Hematopoietic multipotent progenitor cell treated with erythropoietin and hydrocortisone succinate and interleukin-3 and kit ligand, for 17 days (in vitro differentiated cells): Measurements from ENCODE around the gene SMAD3.
"Not testable (repeated sequence)": the region's sequence is repeated elsewhere in the genome, so short reads cannot be mapped to it uniquely, and the experiment has no call there.

ENCODE experiments used
- DNase-seq: peaks from one replicate; pipeline ENCODE4 v3.0.0-alpha.2; 2015; ENCODE audit warnings: low spot score

SMAD3 gene

DNA sequence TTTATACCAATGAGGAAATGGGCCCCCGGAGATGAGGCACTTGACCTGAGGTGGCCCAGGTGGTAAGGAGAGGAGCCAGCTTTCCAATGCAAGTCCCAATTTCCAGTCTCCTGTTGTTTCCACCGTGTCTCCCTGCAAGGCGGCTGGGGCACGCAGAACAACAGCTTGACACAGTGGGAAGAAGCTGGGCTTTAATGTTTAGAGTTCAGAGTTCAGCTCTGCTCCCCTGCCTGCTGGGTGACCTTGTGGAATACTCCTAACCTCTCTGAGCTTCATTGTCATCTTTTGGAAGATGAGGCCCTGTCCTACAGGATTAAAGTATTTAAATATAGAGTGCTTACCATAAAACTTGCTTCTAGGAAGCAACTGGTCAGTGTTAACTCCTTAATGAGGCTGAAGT, 80.3 kb downstream of the SMAD3 start:
- DNase-seq = no peak

DNA sequence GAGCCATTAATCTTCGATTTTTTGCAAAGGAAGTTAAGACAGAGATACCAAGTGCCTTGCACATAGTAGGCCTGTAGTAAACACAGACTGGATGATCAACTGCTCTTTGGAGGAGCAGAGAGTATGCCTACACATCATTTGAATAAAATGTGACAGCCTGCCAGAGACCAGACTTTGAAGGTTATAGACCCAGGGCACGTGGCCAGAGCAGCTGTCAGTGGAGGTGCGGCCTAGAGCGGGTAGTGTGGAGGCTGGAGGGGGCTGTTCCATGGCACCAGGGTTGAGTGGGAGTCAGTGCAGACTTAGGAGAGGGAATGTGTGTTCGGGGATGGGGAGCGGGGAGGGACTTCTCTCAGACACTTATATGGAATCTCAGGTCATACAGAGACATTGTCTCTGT, 80.8 kb downstream of the SMAD3 start:
- DNase-seq = no peak

DNA sequence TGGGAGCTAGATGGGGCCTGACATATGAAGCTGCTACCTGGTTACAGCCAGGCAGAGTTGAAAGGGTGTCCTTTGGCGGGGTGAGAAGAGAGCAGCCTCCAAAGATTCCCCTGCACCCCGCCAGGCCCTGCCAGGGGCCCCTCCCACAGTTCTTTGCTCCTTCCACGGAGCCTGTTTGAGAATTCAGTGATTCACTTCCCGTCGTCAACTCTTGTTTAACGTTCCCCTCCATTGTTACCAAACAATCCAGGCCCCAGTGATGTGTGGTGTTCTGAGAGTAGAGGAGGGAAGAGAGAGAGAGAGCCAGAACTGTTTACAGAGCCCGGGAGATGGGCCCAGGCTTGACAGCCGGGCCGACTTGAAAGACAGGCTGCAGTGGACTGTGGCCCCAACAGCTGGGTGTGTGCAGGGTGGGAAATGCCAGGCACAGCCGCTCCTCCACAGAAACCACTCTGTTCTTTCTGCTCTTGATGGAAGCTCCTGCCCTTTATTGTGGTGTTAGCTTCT, 81.5 kb downstream of the SMAD3 start:
- DNase-seq = no peak

DNA sequence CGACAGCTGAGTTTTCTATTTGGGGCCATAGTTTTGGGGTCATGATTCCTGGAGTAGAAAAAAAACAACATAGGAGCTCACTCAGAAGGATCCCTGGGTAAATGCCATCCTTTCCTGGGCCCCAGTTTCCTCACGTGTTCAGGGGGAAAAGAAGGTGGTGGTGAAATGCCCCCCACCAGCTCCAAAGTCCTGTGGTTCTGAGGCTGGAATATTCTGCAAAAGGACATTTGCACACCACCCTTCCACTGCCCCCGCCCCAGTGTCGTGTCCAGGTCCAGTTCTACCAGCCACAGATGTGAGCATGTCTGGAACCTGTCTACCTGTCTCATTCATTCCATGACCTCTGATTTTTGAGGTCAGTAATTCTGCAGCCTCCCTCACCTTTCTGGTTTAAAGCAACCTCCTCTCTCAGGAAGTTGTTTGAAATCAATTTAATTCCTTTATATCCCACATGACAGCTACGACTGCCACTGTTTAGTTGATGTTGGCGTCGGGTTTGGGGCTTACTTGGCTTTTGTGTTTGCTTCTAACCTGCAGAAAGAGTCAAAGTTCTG, 82.1 kb downstream of the SMAD3 start:
- no peak for DNase-seq

DNA sequence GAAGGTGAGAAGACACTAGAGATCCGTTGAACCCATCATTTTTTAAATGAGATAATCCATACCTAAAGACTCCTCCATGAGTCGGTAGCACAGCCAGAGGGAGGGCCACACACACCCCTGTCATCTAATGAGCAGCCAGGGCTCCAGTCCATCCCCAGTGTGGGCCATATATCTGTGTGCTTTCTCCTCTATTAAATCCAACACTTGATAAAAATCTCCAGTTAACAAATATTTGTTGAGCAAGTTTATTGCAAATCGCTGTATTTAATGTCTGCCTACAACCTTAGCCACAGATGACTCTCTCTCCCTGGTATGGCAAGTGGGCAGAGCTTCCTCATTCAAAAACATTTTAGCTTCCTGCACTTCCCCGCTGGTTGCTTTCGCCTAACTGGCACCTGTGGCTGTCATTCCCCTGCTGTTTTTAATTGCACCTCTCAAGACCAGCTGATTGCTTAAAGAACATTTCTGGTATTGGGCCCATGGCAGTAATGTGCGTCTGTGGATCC, 82.8 kb downstream of the SMAD3 start:
- no peak for DNase-seq

GRCh38 chr15:67149068-67149772, 83.8 kb downstream of the SMAD3 start:
- DNase-seq = no peak

DNA sequence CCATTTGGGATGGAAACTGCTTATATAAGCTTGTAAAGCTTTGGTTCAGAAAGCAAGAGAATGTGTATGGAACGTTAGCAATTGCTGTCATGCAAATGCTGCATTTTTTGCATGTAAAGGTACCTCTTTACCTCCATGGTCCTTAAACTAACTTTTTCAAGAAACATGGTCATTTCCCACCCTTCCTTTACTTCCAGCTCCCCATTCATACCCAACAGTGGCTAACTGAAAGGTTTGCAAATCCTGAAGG, 84.3 kb downstream of the SMAD3 start:
- no peak for DNase-seq

DNA sequence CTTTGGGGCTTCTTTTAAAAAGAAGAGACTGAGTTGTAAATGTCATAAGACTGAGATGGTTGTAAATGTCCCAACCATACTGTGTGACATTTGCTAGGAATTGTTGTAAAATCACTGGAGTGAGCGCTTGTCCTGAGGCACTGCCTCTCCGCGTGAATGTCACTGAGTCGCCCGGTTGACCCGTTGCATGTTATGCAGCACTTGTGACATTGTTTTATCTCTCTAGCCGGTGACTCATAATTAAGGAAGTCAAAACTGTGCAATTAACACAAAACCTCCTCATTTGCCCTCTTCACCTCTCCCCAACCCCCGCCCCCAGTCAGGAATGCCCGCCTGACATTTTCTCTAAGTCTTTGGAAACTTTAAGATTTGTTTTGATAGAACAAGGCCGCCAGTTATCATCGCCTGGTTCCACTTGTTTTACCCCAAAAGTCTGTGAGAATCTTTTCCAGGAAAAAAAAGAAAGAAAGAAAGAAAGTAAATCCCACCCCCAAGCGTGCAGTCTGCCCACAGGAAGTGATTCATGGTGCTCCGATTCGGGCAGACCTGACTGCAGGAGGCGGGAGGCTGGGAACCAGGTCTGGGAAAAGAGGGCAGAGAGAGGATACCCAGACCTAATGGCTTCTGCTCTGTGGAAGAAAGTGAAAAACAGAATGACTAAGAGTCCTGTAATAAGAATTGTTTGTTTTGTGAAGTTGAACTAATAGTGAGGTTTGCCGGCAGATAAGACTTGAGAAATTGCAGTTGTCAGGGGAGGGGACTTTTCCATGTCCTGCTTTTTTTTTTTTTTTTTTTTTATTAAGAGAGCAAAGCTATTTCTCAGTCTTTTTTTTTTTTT, 84.8 kb downstream of the SMAD3 start:
- no peak for DNase-seq

GRCh38 chr15:67152429-67152828, 87.0 kb downstream of the SMAD3 start:
- DNase-seq = no peak

DNA sequence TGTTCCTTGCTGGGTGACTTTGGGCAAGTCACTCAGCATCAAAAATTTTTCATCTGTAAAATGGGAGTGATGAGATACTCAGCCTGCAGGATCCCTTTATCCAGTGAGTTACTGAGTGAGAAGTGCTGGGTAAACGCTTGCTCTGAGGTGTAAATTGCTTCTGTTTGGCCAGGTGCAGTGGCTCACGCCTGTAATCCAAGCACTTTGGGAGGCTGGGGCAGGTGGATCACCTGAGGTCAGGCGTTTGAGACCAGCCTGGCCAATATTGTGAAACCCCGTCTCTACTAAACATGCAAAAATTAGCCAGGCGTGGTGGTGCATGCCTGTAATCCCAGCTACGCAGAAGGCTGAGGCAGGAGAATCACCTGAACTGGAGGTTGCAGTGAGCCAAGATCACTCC, 87.6 kb downstream of the SMAD3 start:
- not testable (repeated sequence) for DNase-seq

DNA sequence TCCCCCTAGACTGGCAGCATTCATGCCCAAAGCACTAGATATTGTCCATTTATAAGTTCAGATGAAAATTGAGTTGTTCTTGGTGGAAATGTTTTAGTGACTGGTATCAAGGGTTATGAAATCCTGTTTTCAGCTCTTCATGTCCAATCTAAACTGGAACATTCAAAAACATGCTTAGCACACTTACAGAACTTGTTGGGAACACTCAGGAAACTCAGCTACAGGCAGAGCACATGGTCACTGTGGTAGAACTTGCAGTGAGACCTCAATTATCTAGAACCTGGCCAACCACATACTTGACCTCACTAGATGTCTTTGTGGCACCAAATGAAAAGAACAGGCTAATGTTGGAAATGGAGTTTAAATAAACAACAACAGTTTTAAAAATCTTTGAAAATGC, 88.8 kb downstream of the SMAD3 start:
- no peak for DNase-seq

- no peak for DNase-seq
These were observed 91.0 kb downstream of the SMAD3 start for GRCh38 chr15:67156426-67156825.

DNA sequence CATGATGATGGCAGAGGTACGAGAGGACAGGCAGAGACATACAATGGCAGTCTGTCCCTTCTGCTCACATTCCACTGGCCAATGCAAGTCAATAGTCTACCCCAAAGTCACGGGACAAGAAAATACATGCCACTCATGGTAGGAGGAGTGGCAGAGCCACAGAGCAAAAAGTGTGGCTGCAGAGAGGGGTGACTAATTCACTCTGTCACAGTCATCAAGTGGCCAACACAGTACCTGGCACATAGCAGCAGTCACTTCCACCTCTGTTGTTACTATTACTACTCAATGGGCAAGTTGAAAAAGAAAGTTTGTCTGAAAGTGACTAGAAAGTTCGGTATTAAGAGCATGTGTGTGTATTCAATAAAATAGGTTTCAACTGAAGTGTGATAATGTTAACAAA, 91.4 kb downstream of the SMAD3 start:
- no peak for DNase-seq

- DNase-seq = no peak
These were observed 92.3 kb downstream of the SMAD3 start for GRCh38 chr15:67157521-67158252.

- DNase-seq = no peak
These were observed 93.0 kb downstream of the SMAD3 start for GRCh38 chr15:67158367-67158766.

GRCh38 chr15:67161412-67161811, 96.0 kb downstream of the SMAD3 start:
- no peak for DNase-seq

- DNase-seq = no peak
These were observed 96.5 kb downstream of the SMAD3 start for GRCh38 chr15:67161881-67162280.

GRCh38 chr15:67163180-67163579, 97.8 kb downstream of the SMAD3 start:
- no peak for DNase-seq

DNA sequence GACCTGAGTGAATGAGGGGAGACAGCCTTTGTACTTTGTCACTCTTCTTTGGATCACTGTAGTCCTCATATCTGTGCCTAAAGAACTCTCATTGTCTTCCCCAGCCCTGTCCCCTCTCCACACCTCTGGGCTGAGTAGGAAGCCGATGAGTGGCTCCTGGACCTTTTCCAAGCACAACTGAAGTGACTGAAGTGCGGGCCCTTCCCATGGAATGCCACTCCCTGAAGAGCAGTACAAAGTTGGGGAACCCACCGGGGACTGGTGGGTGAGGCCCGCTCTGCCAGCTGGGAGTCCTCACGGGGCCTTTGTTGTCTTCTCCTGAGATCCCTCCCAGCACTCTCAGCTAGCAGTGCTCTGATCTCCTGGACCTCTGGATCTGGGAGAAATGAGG, 99.0 kb downstream of the SMAD3 start:
- no peak for DNase-seq

DNA sequence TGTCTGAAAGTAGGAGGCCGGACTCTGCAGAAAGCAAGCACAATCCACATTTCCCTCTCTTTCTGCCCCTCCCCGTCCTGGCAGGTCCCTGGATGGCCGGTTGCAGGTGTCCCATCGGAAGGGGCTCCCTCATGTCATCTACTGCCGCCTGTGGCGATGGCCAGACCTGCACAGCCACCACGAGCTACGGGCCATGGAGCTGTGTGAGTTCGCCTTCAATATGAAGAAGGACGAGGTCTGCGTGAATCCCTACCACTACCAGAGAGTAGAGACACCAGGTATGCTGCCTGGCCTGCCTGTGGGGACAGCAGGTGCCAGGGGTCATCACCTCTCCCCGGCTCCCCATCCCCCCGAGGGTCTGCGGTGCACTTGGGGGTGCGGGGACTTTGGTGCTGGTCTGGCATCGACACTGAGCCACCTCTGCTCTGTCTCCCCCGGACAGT, 99.4 kb downstream of the SMAD3 start:
- no peak for DNase-seq

GRCh38 chr15:67165254-67166253, 100.2 kb downstream of the SMAD3 start:
- DNase-seq = no peak
